Measurements from ENCODE around the gene PVRIG.
"Not testable (repeated sequence)": the region's sequence is repeated elsewhere in the genome, so short reads cannot be mapped to it uniquely, and the experiment has no call there.

PVRIG gene

GRCh38 chr7:100257017-100257416, 37.3 kb downstream of the PVRIG start:
- H3K4me3 ChIP-seq (ENCODE audit: low read depth, low read length), result no peak overlapping the region
- no peak for DNase-seq (ENCODE audit: low read depth)
- no peak for TF ChIP-seq CTCF (IDR thresholded peaks at IDR 0.05; ENCODE audit: low read depth, low read length, missing control alignments)

GRCh38 chr7:100259984-100260383, 40.2 kb downstream of the PVRIG start:
- not testable (repeated sequence) for H3K4me3 ChIP-seq (ENCODE audit: low read depth, low read length); DNase-seq (ENCODE audit: low read depth)

- not testable (repeated sequence) for DNase-seq (ENCODE audit: low read depth); H3K4me3 ChIP-seq (ENCODE audit: low read depth, low read length)
Measured at GRCh38 chr7:100262896-100263295, 43.1 kb downstream of the PVRIG start.

- not testable (repeated sequence) for DNase-seq (ENCODE audit: low read depth); H3K4me3 ChIP-seq (ENCODE audit: low read depth, low read length)
Measured at GRCh38 chr7:100264223-100264622, 44.5 kb downstream of the PVRIG start.

GRCh38 chr7:100264669-100265165, 45.0 kb downstream of the PVRIG start:
- H3K4me3 ChIP-seq (ENCODE audit: low read depth, low read length); DNase-seq (ENCODE audit: low read depth): not testable (repeated sequence)

GRCh38 chr7:100265851-100266250, 46.1 kb downstream of the PVRIG start:
- not testable (repeated sequence) for DNase-seq (ENCODE audit: low read depth); H3K4me3 ChIP-seq (ENCODE audit: low read depth, low read length)

GRCh38 chr7:100266576-100267354, 47.0 kb downstream of the PVRIG start:
- DNase-seq (ENCODE audit: low read depth), result no peak
- no peak for TF ChIP-seq CTCF (IDR thresholded peaks at IDR 0.05; ENCODE audit: low read depth, low read length, missing control alignments)
- H3K4me3 ChIP-seq (ENCODE audit: low read depth, low read length), result no peak overlapping the region

GRCh38 chr7:100267648-100268047, 47.9 kb downstream of the PVRIG start:
- no peak for TF ChIP-seq CTCF (IDR thresholded peaks at IDR 0.05; ENCODE audit: low read depth, low read length, missing control alignments)
- DNase-seq (ENCODE audit: low read depth), result no peak
- no peak overlapping the region for H3K4me3 ChIP-seq (ENCODE audit: low read depth, low read length)

GRCh38 chr7:100268882-100269281, 49.1 kb downstream of the PVRIG start:
- H3K4me3 ChIP-seq (ENCODE audit: low read depth, low read length); DNase-seq (ENCODE audit: low read depth): not testable (repeated sequence)

- H3K4me3 ChIP-seq (ENCODE audit: low read depth, low read length); DNase-seq (ENCODE audit: low read depth): not testable (repeated sequence)
Measured at GRCh38 chr7:100269306-100270045, 49.7 kb downstream of the PVRIG start.

- not testable (repeated sequence) for H3K4me3 ChIP-seq (ENCODE audit: low read depth, low read length); DNase-seq (ENCODE audit: low read depth)
Measured at GRCh38 chr7:100270046-100270918, 50.5 kb downstream of the PVRIG start.

Measured in GM12864 (cell line).